NCI-H2029 (cell line): ENCODE data around the gene FARP2.

Source experiments
- DNase-seq: peaks from one replicate; lab custom pipeline; 2025; lab: John Stamatoyannopoulos, UW

FARP2 gene

GRCh38 chr2:241323778-241324177 lies 32.3 kb upstream of the FARP2 start:
- DNase-seq: no peak

GRCh38 chr2:241324775-241325174 lies 31.3 kb upstream of the FARP2 start:
- DNase-seq: no peak

- DNase-seq: no peak
Observed at GRCh38 chr2:241325257-241325656, 30.8 kb upstream of the FARP2 start.

- DNase-seq: no peak
Observed at GRCh38 chr2:241329669-241330615, 26.1 kb upstream of the FARP2 start.

GRCh38 chr2:241330616-241330981 lies 25.5 kb upstream of the FARP2 start:
- DNase-seq: no peak

- DNase-seq: peak; percentile 90
Observed at GRCh38 chr2:241334813-241335212, 21.3 kb upstream of the FARP2 start.

GRCh38 chr2:241339839-241340630 lies 16.1 kb upstream of the FARP2 start:
- DNase-seq: peak; percentile 25

- no peak for DNase-seq
Observed at GRCh38 chr2:241340631-241341163, 15.4 kb upstream of the FARP2 start.

- DNase-seq: no peak
Observed at GRCh38 chr2:241344925-241345651, 11.0 kb upstream of the FARP2 start.

GRCh38 chr2:241349941-241350340 lies 6.1 kb upstream of the FARP2 start:
- no peak for DNase-seq

- no peak for DNase-seq
Observed at GRCh38 chr2:241350530-241350877, 5.6 kb upstream of the FARP2 start.

GRCh38 chr2:241350878-241351639 lies 5.0 kb upstream of the FARP2 start:
- DNase-seq: no peak

GRCh38 chr2:241351640-241352031 lies 4.4 kb upstream of the FARP2 start:
- no peak for DNase-seq

GRCh38 chr2:241352227-241352626 lies 3.9 kb upstream of the FARP2 start:
- no peak for DNase-seq

GRCh38 chr2:241354668-241355658 lies 1.1 kb upstream of the FARP2 start:
- peak; percentile 91 for DNase-seq

- no peak for DNase-seq
Observed at GRCh38 chr2:241356871-241357260, 781 bp downstream of the FARP2 start.

GRCh38 chr2:241357531-241357930 lies 1.4 kb downstream of the FARP2 start:
- DNase-seq: no peak

- no peak for DNase-seq
Observed at GRCh38 chr2:241358470-241358869, 2.4 kb downstream of the FARP2 start.

GRCh38 chr2:241359481-241360045 lies 3.5 kb downstream of the FARP2 start:
- DNase-seq: no peak

GRCh38 chr2:241363426-241363825 lies 7.3 kb downstream of the FARP2 start:
- peak; percentile 21 for DNase-seq
